Activated CD4-positive, alpha-beta T cell treated with anti-CD3 and anti-CD28 coated beads, Interleukin-2, amount 50 U/mL, for 24 hours (primary cell): ENCODE results near the gene ADAP1.

Source experiments
- DNase-seq, 2 donors: peaks; one replicate each; pipeline ENCODE4 v3.0.0-alpha.2; 2020; ENCODE audit warnings: low read depth in 1 of 2, low spot score in 1 of 2

The ADAP1 gene

GRCh38 chr7:923108-924041 is 31.1 kb downstream of the ADAP1 start:
- DNase-seq, result peak; percentile 83 to 96

DNA sequence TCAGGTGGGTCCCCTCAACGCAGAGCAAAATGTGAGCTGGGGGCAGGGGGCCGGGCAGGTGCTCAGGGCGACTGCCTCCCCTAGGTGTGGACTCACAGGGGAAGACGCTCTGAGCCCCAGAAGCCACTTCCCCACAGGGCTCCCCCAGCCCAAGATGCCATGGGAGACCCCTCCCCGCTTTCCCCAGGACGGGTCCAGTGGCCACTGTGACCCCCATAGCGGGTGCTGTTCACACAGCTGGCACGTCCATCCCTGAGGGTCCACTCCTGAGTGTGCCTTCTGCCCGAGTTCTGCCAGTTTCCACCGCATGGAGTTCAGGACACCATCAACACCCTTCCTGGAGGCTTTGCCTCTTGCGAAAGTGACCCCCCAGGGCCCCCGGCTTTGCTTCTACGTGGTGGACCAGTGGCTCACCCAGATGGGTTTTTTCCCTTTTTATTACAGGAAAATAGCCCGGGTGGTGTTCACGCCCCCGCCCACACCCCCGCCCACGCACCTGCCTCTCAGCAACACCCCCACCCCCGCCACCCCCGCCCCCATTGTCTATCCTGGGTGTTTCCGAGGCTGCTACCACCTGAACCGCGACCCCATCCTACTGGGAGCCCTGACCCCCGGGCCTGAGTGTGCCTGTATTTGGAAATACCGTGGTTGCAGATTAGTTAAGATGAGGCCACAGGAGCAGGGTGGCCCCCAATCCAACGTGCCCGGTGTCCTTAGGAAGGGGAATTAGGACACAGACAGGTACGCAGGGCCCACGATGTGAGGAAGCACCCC is 32.0 kb downstream of the ADAP1 start:
- peak in 1 of 2 donors; percentile 42 for DNase-seq

DNA sequence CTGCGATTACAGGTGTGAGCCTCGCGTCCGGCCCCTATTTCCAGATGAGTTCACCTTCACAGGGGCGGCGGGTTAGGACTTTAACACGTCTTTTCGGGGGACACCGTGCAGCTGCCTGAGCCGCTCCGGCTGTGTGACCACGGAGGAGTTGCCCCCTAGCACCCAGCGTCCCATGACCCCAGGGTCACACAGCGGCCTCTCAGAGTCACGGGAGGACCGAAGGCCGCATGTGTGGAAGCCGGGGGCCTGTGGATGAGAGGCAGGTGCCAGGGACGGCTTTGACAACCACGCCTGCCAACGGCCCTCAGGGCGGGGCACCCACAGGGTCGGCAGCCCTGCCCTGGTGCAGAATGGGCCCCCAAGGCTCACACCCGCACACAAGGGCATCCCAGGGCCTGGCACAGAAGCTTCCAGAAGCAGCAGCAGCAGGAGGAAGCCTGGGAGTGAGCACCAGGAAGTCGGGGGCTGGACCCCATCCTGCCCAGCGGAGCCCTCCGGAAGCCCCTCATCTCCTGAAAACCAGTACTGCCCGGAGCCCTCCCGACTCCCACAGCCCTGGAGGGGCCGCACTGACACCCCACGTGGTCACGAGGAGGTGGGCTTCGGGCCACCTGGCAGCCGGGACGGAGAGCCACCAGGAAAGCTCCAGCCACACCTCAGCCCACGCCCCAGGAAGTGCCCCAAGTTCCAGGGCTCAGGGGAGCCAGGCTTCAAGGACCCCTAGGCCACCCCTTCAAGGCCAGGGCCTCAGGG is 32.7 kb downstream of the ADAP1 start:
- DNase-seq, result no peak

DNA sequence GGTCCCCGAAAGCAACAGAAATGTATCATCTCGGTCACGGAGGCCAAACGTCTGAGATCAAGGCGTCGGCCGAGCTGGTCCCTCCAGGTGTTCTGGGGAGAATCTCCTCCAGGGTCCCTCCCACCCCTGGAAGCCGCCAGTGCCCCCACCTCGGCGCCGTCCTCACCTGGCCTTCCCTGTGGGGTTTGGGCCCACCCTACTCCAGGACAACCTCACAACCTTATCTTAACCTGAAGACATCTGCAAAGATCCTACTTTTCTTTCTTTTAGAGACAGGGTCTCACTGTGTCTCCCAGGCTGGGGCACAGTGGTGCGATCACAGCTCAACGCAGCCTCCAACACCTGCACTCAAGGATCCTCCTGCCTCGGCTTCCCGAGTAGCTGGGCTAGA is 33.4 kb downstream of the ADAP1 start:
- no peak for DNase-seq

- DNase-seq, result peak in 1 of 2 donors; percentile 32
Observed at GRCh38 chr7:920351-921070, 34.0 kb downstream of the ADAP1 start.

- no peak for DNase-seq
Observed at GRCh38 chr7:919924-920341, 34.5 kb downstream of the ADAP1 start.

DNA sequence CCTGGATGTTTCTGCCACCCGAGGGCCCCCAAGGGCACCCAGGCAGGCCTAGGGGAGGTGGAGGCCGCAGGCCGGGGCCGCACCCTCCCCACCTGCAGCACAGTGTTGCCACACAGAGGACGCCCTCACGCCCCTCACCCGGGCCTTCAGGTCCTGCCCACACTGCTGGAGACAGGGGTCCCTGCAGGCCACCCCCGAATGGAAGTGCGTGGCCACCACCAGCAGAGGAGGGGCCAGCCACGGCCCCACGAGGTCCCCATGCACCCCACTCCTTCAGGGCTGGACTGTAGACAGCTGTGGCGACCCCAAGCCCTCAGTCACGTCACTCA is 35.4 kb downstream of the ADAP1 start:
- DNase-seq, result no peak

GRCh38 chr7:918441-919113 is 35.9 kb downstream of the ADAP1 start:
- DNase-seq, result no peak

GRCh38 chr7:918118-918425 is 36.4 kb downstream of the ADAP1 start:
- DNase-seq, result no peak

DNA sequence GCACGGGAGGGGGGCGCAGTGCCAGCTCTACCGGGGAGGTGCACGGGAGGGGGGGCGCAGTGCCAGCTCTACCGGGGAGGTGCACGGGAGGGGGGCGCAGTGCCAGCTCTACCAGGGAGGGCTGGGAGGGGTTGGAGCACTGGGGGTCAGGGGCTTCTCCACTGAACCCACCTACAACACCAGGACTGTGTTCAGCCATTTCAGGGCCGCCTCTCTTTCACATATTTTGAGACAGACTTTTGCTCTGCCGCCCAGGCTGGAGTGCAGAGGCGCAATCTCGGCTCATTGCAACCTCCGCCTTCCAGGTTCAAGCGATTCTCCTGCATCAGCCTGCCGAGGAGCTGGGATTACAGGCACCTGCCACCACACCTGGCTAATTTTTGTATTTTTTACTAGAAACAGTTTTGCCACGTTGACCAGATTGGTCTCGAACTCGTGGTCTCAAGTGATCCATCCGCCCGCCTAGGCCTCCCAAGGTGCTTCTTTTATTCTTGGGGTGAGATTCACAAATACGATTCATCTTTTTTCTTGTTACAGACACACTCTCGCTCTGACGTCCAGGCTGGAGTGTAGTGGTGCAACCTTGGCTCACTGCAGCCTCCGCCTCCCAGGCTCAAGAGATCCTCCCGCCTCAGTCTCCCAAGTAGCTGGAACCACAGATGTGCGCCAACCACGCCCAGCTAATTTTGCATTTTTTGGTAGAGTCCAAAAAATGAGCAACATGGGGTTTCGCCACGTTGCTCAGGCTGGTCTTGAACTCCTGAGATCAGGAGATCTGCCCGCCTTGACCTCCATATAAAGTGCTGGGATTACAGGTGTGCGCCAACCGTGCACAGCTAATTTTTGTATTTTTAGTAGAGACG is 37.0 kb downstream of the ADAP1 start:
- no peak for DNase-seq

- DNase-seq, result no peak
Observed at GRCh38 chr7:916291-916941, 38.1 kb downstream of the ADAP1 start.

DNA sequence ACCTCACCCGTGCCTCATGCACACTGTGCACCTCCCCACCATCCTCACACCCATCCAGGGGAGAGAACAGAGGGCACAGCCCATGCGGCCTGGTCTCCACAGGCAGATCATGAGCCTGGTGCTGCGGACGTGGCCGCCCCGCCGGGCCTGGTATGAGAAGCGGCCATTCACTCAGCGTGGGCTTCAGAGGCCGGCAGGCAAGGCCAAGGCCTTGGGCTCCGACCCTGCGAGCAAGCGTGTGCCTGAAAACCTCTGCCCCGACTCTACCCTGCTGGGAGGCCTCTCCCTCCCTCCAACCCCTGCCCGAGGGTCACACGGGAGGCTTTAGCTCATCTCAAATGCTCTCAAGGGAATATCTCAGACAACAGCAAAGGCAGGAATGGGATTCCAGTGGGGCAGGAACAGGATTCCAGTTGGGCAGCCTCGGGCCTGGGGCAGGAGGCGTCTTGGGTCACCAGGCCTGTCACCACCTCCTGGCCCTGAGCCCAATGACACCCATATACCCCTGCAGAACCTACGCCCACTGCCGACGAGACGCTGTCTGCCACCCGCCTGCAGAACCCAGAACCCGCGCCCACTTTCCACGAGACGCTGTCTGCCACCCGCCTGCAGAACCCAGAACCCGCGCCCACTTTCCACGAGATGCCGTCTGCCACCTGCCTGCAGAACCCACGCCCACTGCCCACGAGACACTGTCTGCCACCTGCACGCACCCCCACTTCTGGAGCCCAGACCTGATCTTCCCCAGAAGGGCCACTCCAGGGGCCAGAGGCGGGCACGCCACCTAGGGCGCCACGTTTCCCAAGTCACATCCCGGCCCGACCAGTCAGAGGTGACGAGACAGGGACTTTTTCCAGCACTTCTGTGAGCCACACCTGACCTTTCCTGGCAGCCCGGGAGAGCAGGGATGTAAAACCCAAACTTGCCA is 38.9 kb downstream of the ADAP1 start:
- DNase-seq, result no peak

DNA sequence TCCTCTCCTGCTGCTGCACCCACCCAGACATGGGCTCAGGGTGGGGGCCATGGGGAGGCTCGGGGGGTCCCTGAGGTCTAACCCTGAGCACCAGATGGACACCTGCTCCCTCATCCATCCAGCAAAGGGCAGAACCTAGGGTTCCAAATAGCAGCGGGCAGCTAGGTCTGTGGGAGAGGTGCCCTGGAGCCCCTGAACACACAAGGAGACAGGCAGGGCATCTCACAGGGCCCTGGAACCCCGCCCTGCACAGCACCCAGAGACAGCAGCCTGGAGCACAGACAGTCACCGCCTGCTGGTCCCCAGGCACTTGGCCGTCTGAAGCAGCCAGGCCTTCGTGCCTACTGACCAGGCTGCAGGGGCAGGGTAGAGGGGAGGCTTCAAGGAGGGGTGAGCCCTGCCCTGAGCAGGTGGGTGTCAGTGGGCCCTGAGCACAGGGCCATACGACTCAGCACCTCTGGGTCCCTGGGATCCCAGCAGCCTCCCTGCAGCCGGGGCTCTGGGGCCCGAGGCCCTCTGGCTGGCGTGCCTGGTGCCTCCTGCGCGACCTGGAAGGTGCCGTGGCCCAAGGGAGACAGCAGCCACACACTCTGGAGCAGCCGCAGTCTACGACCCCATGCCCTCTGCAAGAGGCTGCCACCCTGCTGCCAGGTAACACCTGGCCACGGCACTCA is 39.8 kb downstream of the ADAP1 start:
- no peak for DNase-seq

GRCh38 chr7:913736-914520 is 40.6 kb downstream of the ADAP1 start:
- no peak for DNase-seq

DNA sequence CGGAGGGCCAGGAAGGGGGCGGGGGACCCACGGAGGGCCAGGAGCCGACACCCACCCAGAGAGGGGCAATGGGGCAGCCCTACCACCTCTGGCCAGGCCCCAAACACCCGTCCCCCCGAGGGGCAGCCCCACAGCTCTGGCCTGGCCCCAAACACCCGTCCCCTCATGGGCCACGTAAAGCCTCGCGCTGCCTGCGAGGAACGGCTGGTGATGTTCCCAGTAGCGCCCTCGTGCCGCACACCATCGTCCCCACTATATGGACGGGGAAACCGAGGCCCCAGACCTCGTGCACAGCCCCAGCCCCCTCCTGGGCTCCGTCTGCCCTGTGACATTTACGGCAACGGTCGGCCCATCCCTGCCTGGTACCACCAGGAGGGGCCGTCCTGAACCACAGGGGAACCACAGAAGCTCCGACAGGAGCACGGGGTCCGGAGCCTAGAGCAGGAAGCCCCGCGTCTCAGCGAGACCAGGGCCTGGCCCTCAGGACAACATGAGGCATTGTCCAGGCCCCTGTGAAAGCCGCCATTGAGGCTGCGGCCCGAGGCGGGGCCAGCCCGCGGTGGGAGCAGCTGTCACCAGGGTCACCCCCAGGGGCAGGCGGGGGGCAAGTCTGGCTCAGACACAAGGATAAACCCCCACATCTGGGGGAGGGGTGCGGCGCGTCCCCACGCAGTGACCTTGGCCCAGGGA is 42.5 kb downstream of the ADAP1 start:
- no peak for DNase-seq

- no peak for DNase-seq
Observed at GRCh38 chr7:910931-911431, 43.5 kb downstream of the ADAP1 start.
